H9 (cell line): ENCODE results near the gene NODAL. TPM values are rescaled to one million over a fixed set of nuclear protein-coding genes. Genes with fewer than 3 reads are reported as not detected.

Source experiments
- DNase-seq: peaks from one replicate; pipeline ENCODE4 v3.0.0-alpha.2; 2017
- H2AFZ ChIP-seq: one replicate; pipeline ENCODE4 v1.6.1; 2013; ENCODE audit warnings: mild to moderate bottlenecking, low read length, control low read depth, moderate library complexity
- H2AK5ac ChIP-seq: 2 replicates; pipeline ENCODE4 v1.6.1; 2013; ENCODE audit warnings: low read length, control low read depth, mixed read lengths; ENCODE audit not compliant: insufficient read length
- H2BK120ac ChIP-seq: one replicate; pipeline ENCODE4 v1.6.1; 2013; ENCODE audit warnings: low read depth, mild to moderate bottlenecking, low read length, control low read depth, inconsistent platforms; ENCODE audit not compliant: poor library complexity, severe bottlenecking
- H2BK12ac ChIP-seq: 2 replicates; pipeline ENCODE4 v1.6.1; 2013; ENCODE audit warnings: low read length, control low read depth, mixed read lengths, low read depth; ENCODE audit not compliant: insufficient read length
- H2BK15ac ChIP-seq: 2 replicates; pipeline ENCODE4 v1.6.1; 2013; ENCODE audit warnings: low read depth, low read length, control low read depth
- H2BK20ac ChIP-seq: one replicate; pipeline ENCODE4 v1.6.1; 2013; ENCODE audit warnings: low read depth, mild to moderate bottlenecking, low read length, control low read depth, inconsistent platforms; ENCODE audit not compliant: poor library complexity, severe bottlenecking
- H2BK5ac ChIP-seq: 2 replicates; pipeline ENCODE4 v1.6.1; 2013; ENCODE audit warnings: low read length, control low read depth, mixed read lengths; ENCODE audit not compliant: insufficient read length
- H3K14ac ChIP-seq: 2 replicates; pipeline ENCODE4 v1.6.1; 2013; ENCODE audit warnings: low read length, control low read depth; ENCODE audit not compliant: insufficient read depth
- H3K18ac ChIP-seq: 2 replicates; pipeline ENCODE4 v1.6.1; 2013; ENCODE audit warnings: low read depth, mild to moderate bottlenecking, mixed read lengths, low read length, control low read depth; ENCODE audit not compliant: insufficient read length
- H3K23ac ChIP-seq: 2 replicates; pipeline ENCODE4 v1.6.1; 2013; ENCODE audit warnings: low read length, control low read depth, mixed read lengths, low read depth; ENCODE audit not compliant: insufficient read length
- H3K23me2 ChIP-seq: 2 replicates; pipeline ENCODE4 v1.6.1; 2013; ENCODE audit warnings: low read depth, mild to moderate bottlenecking, mixed read lengths, low read length, control low read depth; ENCODE audit not compliant: insufficient read length, poor library complexity, severe bottlenecking
- H3K27ac ChIP-seq: 2 replicates; pipeline ENCODE4 v1.5.1; 2013; ENCODE audit warnings: low read length, control low read depth, mixed read lengths, low read depth; ENCODE audit not compliant: insufficient read length
- H3K27me3 ChIP-seq: 2 replicates; pipeline ENCODE4 v1.6.1; 2013; ENCODE audit warnings: low read length, control low read depth, inconsistent platforms; ENCODE audit not compliant: insufficient read depth
- H3K4ac ChIP-seq: 2 replicates; pipeline ENCODE4 v1.6.1; 2013; ENCODE audit warnings: low read depth, mild to moderate bottlenecking, control low read depth, inconsistent platforms, low read length, moderate library complexity
- H3K4me1 ChIP-seq: 2 replicates; pipeline ENCODE4 v1.6.1; 2013; ENCODE audit warnings: low read length, control low read depth, inconsistent platforms; ENCODE audit not compliant: insufficient read depth
- H3K4me2 ChIP-seq: 2 replicates; pipeline ENCODE4 v1.6.1; 2013; ENCODE audit warnings: low read length, control low read depth, mixed read lengths; ENCODE audit not compliant: insufficient read length, insufficient read depth
- H3K56ac ChIP-seq: 2 replicates; pipeline ENCODE4 v1.6.1; 2013; ENCODE audit warnings: low read depth, mild to moderate bottlenecking, mixed read lengths, low read length, control low read depth; ENCODE audit not compliant: insufficient read length
- H3K79me1 ChIP-seq: 2 replicates; pipeline ENCODE4 v1.6.1; 2013; ENCODE audit warnings: low read depth, mild to moderate bottlenecking, moderate library complexity, low read length, control low read depth, inconsistent platforms; ENCODE audit not compliant: insufficient read depth, poor library complexity, severe bottlenecking
- H3K79me2 ChIP-seq: 2 replicates; pipeline ENCODE4 v1.6.1; 2013; ENCODE audit warnings: low read length, control low read depth, inconsistent platforms; ENCODE audit not compliant: insufficient read depth
- H3K9ac ChIP-seq: 2 replicates; pipeline ENCODE4 v1.6.1; 2013; ENCODE audit warnings: low read length, control low read depth, mixed read lengths; ENCODE audit not compliant: insufficient read length; ENCODE audit errors: extremely low read depth
- H3K9me3 ChIP-seq: one replicate; pipeline ENCODE4 v1.6.1; 2013; ENCODE audit warnings: low read depth, low read length, inconsistent platforms; ENCODE audit not compliant: control insufficient read depth
- H3T11ph ChIP-seq: one replicate; pipeline ENCODE4 v1.6.1; 2013; ENCODE audit warnings: mild to moderate bottlenecking, low read length, control low read depth, inconsistent platforms
- H4K20me1 ChIP-seq: one replicate; pipeline ENCODE4 v1.6.1; 2013; ENCODE audit not compliant: control insufficient read depth, insufficient read length, insufficient read depth
- H4K5ac ChIP-seq: 2 replicates; pipeline ENCODE4 v1.6.1; 2013; ENCODE audit warnings: low read depth, mild to moderate bottlenecking, mixed read lengths, low read length, control low read depth; ENCODE audit not compliant: insufficient read length
- H4K8ac ChIP-seq: replicated peaks from 2 replicates; pipeline ENCODE4 v1.6.1; 2013; ENCODE audit warnings: low read length, control low read depth, mixed read lengths, low read depth; ENCODE audit not compliant: insufficient read length
- H4K91ac ChIP-seq: 2 replicates; pipeline ENCODE4 v1.6.1; 2013; ENCODE audit warnings: low read depth, mild to moderate bottlenecking, moderate library complexity, mixed read lengths, low read length, control low read depth; ENCODE audit not compliant: insufficient read length
- H3K27ac Mint-ChIP-seq, 3 experiments: 2 replicates in 2 of 3; 3 replicates in 1 of 3; pipeline ENCODE4 v1.8.0; 2020 to 2021; ENCODE audit warnings: mixed read lengths in 3 of 3, mild to moderate bottlenecking in 1 of 3, moderate library complexity in 1 of 3
- H3K27me3 Mint-ChIP-seq: 2 replicates; pipeline ENCODE4 v1.8.0; 2021; ENCODE audit warnings: low read depth, mild to moderate bottlenecking, moderate library complexity, mixed read lengths
- H3K36me3 Mint-ChIP-seq, 3 experiments: 2 replicates in 2 of 3; 3 replicates in 1 of 3; pipeline ENCODE4 v1.8.0; 2020 to 2021; ENCODE audit warnings: low read depth in 3 of 3, mixed read lengths in 3 of 3; ENCODE audit not compliant: insufficient read depth in 1 of 3
- H3K4me1 Mint-ChIP-seq, 2 experiments: 2 replicates each; pipeline ENCODE4 v1.8.0; 2020; ENCODE audit warnings: mixed read lengths in 2 of 2
- H3K4me3 Mint-ChIP-seq, 2 experiments: 2 replicates in 1 of 2; 3 replicates in 1 of 2; pipeline ENCODE4 v1.8.0; 2020 to 2021; ENCODE audit warnings: mild to moderate bottlenecking in 2 of 2, mixed read lengths in 2 of 2, moderate library complexity in 1 of 2
- H3K9me3 Mint-ChIP-seq, 2 experiments: 2 replicates in 1 of 2; 3 replicates in 1 of 2; pipeline ENCODE4 v1.8.0; 2020; ENCODE audit warnings: mild to moderate bottlenecking in 2 of 2, mixed read lengths in 2 of 2, moderate library complexity in 1 of 2
- CTCF ChIP-seq: fragments of 200-600 bp; sonication (generic); conservative IDR thresholded peaks from 3 replicates; pipeline ENCODE4 v1.8.0; 2021; ENCODE audit warnings: antibody characterized with exemption, mild to moderate bottlenecking
- WGBS: extraction: QIAGEN DNeasy Blood & Tissue Kit; methylation state at CpG from one replicate; pipeline ENCODE4 v1.1.7; 2013; ENCODE audit warnings: missing lambda C conversion rate, low lambda C conversion rate, mixed read lengths; ENCODE audit not compliant: insufficient read length; ENCODE audit errors: extremely low coverage; 5-methylcytosine and 5-hydroxymethylcytosine counted together
- total RNA-seq: library from RNA; stranded (reverse); gene quantifications from 2 replicates; pipeline ENCODE4 v1.2.1, GENCODE V29; 2021

The NODAL gene
- total RNA-seq, 1 experiment from 2014 or later, result 80.7 TPM

- no peak overlapping the region for H3K56ac ChIP-seq
- TF ChIP-seq CTCF, result no peak
- no peak overlapping the region for H3K9ac ChIP-seq
- H4K5ac ChIP-seq, result no peak overlapping the region
- H3T11ph ChIP-seq, result no peak overlapping the region
- Mint-ChIP-seq H3K36me3 (peaks cover 37 to 85% (median 63%) of the 10 kb centered on the region in 3 experiments; a peak in 6 of 7 replicates), H3K4me1 (peaks cover 24 to 30% of the 10 kb centered on the region in 2 experiments), H3K9me3 (no peaks in the 10 kb centered on the region), H3K27me3 (no peaks in the 10 kb centered on the region), H3K27ac (no peak overlapping the region), H3K4me3 (no peak overlapping the region)
- H3K23ac ChIP-seq, result no peak overlapping the region
- H2BK5ac ChIP-seq, result no peak overlapping the region
- no peak overlapping the region for H2BK20ac ChIP-seq
- no peak overlapping the region for H4K8ac ChIP-seq
- no peak overlapping the region for H3K4ac ChIP-seq
- no peaks in the 10 kb centered on the region for H4K20me1 ChIP-seq
- H3K79me1 ChIP-seq, result no peaks in the 10 kb centered on the region
- H2BK15ac ChIP-seq, result no peak overlapping the region
- H3K4me1 ChIP-seq, result no peaks in the 10 kb centered on the region
- no CpG with 5 or more reads among the region's 3 CpGs for WGBS
- no peaks in the 10 kb centered on the region for H3K27me3 ChIP-seq
- no peak overlapping the region for H2BK12ac ChIP-seq
- no peak overlapping the region for H2AK5ac ChIP-seq
- H2BK120ac ChIP-seq, result no peak overlapping the region
- no peak overlapping the region for H3K4me2 ChIP-seq
- H3K14ac ChIP-seq, result no peak overlapping the region
- H3K23me2 ChIP-seq, result no peaks in the 10 kb centered on the region
- H3K18ac ChIP-seq, result no peak overlapping the region
- H4K91ac ChIP-seq, result no peak overlapping the region
- H3K27ac ChIP-seq, result no peak overlapping the region
- no peaks in the 10 kb centered on the region for H3K9me3 ChIP-seq
- DNase-seq, result no peak
- no peak overlapping the region for H2AFZ ChIP-seq
- H3K79me2 ChIP-seq, result no peaks in the 10 kb centered on the region
Measured at GRCh38 chr10:70425096-70425495, 16.4 kb downstream of the NODAL start.
